IMR-90 (cell line): ENCODE data around the gene SYCE3.

Experiments
- BHLHE40 ChIP-seq: fragments of 150-350 bp; IDR thresholded peaks from 2 replicates; pipeline ENCODE4 v1.6.1; 2016; ENCODE audit warnings: mild to moderate bottlenecking, low read depth, low read length
- CHD1 ChIP-seq: IDR thresholded peaks from 2 replicates; pipeline ENCODE4 v1.6.1; 2012; ENCODE audit warnings: low read depth, low read length, improper control_type of control experiment
- CTCF ChIP-seq: conservative IDR thresholded peaks from 2 replicates; pipeline ENCODE4 v1.5.1; 2012; ENCODE audit warnings: mild to moderate bottlenecking, low read depth, low read length, improper control_type of control experiment
- ELK1 ChIP-seq: fragments of 150-350 bp; IDR thresholded peaks from 2 replicates; pipeline ENCODE4 v1.6.1; 2016; ENCODE audit warnings: low read depth, mild to moderate bottlenecking, low read length, moderate library complexity, borderline replicate concordance
- FOS ChIP-seq: fragments of 150-350 bp; IDR thresholded peaks from 2 replicates; pipeline ENCODE4 v1.6.1; 2016; ENCODE audit warnings: low read depth, low read length
- MXI1 ChIP-seq: IDR thresholded peaks from 2 replicates; pipeline ENCODE4 v1.6.1; 2012; ENCODE audit warnings: low read depth, mild to moderate bottlenecking, low read length, moderate library complexity, borderline replicate concordance
- POLR2A ChIP-seq: IDR thresholded peaks from 2 replicates; pipeline ENCODE4 v1.6.1; 2012; ENCODE audit warnings: mild to moderate bottlenecking, low read depth, low read length
- RCOR1 ChIP-seq: IDR thresholded peaks from 2 replicates; pipeline ENCODE4 v1.6.1; 2012; ENCODE audit warnings: mild to moderate bottlenecking, low read length, improper control_type of control experiment; ENCODE audit not compliant: insufficient replicate concordance
- RFX5 ChIP-seq: IDR thresholded peaks from 2 replicates; pipeline ENCODE4 v1.8.0; 2012; ENCODE audit warnings: low read depth, mild to moderate bottlenecking, low read length, moderate library complexity
- SMC3 ChIP-seq: fragments of 150-350 bp; IDR thresholded peaks from 2 replicates; pipeline ENCODE4 v1.6.1; 2016; ENCODE audit warnings: low read depth, mild to moderate bottlenecking, antibody characterized with exemption, low read length, moderate library complexity
- USF2 ChIP-seq: fragments of 150-350 bp; IDR thresholded peaks from 2 replicates; pipeline ENCODE4 v1.6.1; 2017; ENCODE audit warnings: mild to moderate bottlenecking, antibody characterized with exemption, low read length, low read depth

- no peak for TF ChIP-seq SMC3
- TF ChIP-seq FOS: no peak
- TF ChIP-seq CTCF: no peak
- no peak for TF ChIP-seq POLR2A
- TF ChIP-seq CHD1: no peak
- no peak for TF ChIP-seq USF2
- no peak for TF ChIP-seq ELK1
- no peak for TF ChIP-seq MXI1
- TF ChIP-seq BHLHE40: no peak
- TF ChIP-seq RCOR1: no peak
- no peak for TF ChIP-seq RFX5
Measured at GRCh38 chr22:50524676-50525103, 38.0 kb downstream of the SYCE3 start.
